ENCODE data around the gene GPR15LG.
A peak's percentile ranks its signal among the peaks of the same experiment; 100 is the strongest.
"Not testable (repeated sequence)": the region's sequence is repeated elsewhere in the genome, so short reads cannot be mapped to it uniquely, and the experiment has no call there.

GPR15LG gene

GRCh38 chr10:84173501-84173929, at the start of gene GPR15LG:
GPR15LG (plus strand) TSS chr10:84173801; CDS start chr10:84173852, 51 bp downstream.
- DNase-seq (ENCODE audit: low read depth): no peak

GRCh38 chr10:84125910-84126784, 47.5 kb upstream of the GPR15LG start:
- DNase-seq (ENCODE audit: low read depth): not testable (repeated sequence)

- DNase-seq (ENCODE audit: low read depth): no peak
Measured at GRCh38 chr10:84126785-84127167, 46.8 kb upstream of the GPR15LG start.

- DNase-seq (ENCODE audit: low read depth): no peak
Measured at GRCh38 chr10:84135836-84136235, 37.8 kb upstream of the GPR15LG start.

- DNase-seq (ENCODE audit: low read depth): no peak
Measured at GRCh38 chr10:84137811-84138210, 35.8 kb upstream of the GPR15LG start.

- no peak for DNase-seq (ENCODE audit: low read depth)
Measured at GRCh38 chr10:84138478-84139125, 35.0 kb upstream of the GPR15LG start.

GRCh38 chr10:84139126-84140035, 34.2 kb upstream of the GPR15LG start, which contains the start of gene GHITM:
GHITM (plus strand) TSS chr10:84139509; CDS start chr10:84141501, 1,992 bp downstream.
- DNase-seq (ENCODE audit: low read depth): peak; percentile 91

GRCh38 chr10:84140036-84140379, 33.6 kb upstream of the GPR15LG start:
- DNase-seq (ENCODE audit: low read depth): no peak

- no peak for DNase-seq (ENCODE audit: low read depth)
Measured at GRCh38 chr10:84147347-84147746, 26.3 kb upstream of the GPR15LG start.

GRCh38 chr10:84148006-84148597, 25.5 kb upstream of the GPR15LG start:
- DNase-seq (ENCODE audit: low read depth): not testable (repeated sequence)

GRCh38 chr10:84149854-84150253, 23.7 kb upstream of the GPR15LG start:
- no peak for DNase-seq (ENCODE audit: low read depth)

GRCh38 chr10:84152769-84153168, 20.8 kb upstream of the GPR15LG start:
- DNase-seq (ENCODE audit: low read depth): no peak

- DNase-seq (ENCODE audit: low read depth): no peak
Measured at GRCh38 chr10:84155521-84155920, 18.1 kb upstream of the GPR15LG start.

- DNase-seq (ENCODE audit: low read depth): no peak
Measured at GRCh38 chr10:84156009-84156408, 17.6 kb upstream of the GPR15LG start.

GRCh38 chr10:84156768-84157167, 16.8 kb upstream of the GPR15LG start:
- no peak for DNase-seq (ENCODE audit: low read depth)

GRCh38 chr10:84158061-84158460, 15.5 kb upstream of the GPR15LG start:
- no peak for DNase-seq (ENCODE audit: low read depth)

- no peak for DNase-seq (ENCODE audit: low read depth)
Measured at GRCh38 chr10:84158550-84158949, 15.1 kb upstream of the GPR15LG start.

- no peak for DNase-seq (ENCODE audit: low read depth)
Measured at GRCh38 chr10:84159076-84159685, 14.4 kb upstream of the GPR15LG start.

GRCh38 chr10:84160663-84161362, 12.8 kb upstream of the GPR15LG start:
- DNase-seq (ENCODE audit: low read depth): no peak

- no peak for DNase-seq (ENCODE audit: low read depth)
Measured at GRCh38 chr10:84163996-84164395, 9.6 kb upstream of the GPR15LG start.

- DNase-seq (ENCODE audit: low read depth): no peak
Measured at GRCh38 chr10:84164442-84164841, 9.2 kb upstream of the GPR15LG start.

Measured in CMK (cell line).